Type B pancreatic cell (in vitro differentiated cells): ENCODE results near the gene RELT. TPM values are rescaled to one million over a fixed set of nuclear protein-coding genes. Genes with fewer than 3 reads are reported as not detected.

Experiments
- DNase-seq: peaks from one replicate; pipeline ENCODE4 v3.0.0; 2021; ENCODE audit warnings: mixed read lengths; ENCODE audit not compliant: unreplicated experiment; ENCODE audit errors: extremely low spot score
- H3K27ac Mint-ChIP-seq: 2 replicates; pipeline ENCODE4 v1.8.0; 2021; ENCODE audit warnings: mild to moderate bottlenecking, mixed read lengths
- H3K27me3 Mint-ChIP-seq: 2 replicates; pipeline ENCODE4 v1.8.0; 2021; ENCODE audit warnings: mixed read lengths
- H3K36me3 Mint-ChIP-seq: 2 replicates; pipeline ENCODE4 v1.8.0; 2021; ENCODE audit warnings: mixed read lengths
- H3K4me1 Mint-ChIP-seq: one replicate; pipeline ENCODE4 v1.8.0; 2021; ENCODE audit warnings: mixed read lengths; ENCODE audit not compliant: unreplicated experiment
- H3K4me3 Mint-ChIP-seq: 2 replicates; pipeline ENCODE4 v1.8.0; 2021; ENCODE audit warnings: mild to moderate bottlenecking, mixed read lengths
- H3K9me3 Mint-ChIP-seq: 2 replicates; pipeline ENCODE4 v1.8.0; 2021; ENCODE audit warnings: mixed read lengths
- CTCF ChIP-seq: fragments of 200-600 bp; sonication (generic); conservative IDR thresholded peaks from 2 replicates; pipeline ENCODE4 v1.5.0; 2021; ENCODE audit warnings: antibody characterized with exemption, mild to moderate bottlenecking
- total RNA-seq: library from RNA; stranded (reverse); gene quantifications from 2 replicates; pipeline ENCODE4 v1.2.1, GENCODE V29; 2021; ENCODE audit warnings: low replicate concordance

Gene RELT
- total RNA-seq, 1 donor from 2014 or later, result 8.5 TPM

- H3K4me3 Mint-ChIP-seq, result no peak overlapping the region
- no peak for DNase-seq
- peak; percentile 99 for TF ChIP-seq CTCF
- peaks cover 5% of the 10 kb centered on the region for H3K36me3 Mint-ChIP-seq
- H3K27me3 Mint-ChIP-seq, result no peaks in the 10 kb centered on the region
- no peaks in the 10 kb centered on the region for H3K9me3 Mint-ChIP-seq
- peaks cover 27% of the 10 kb centered on the region for H3K4me1 Mint-ChIP-seq
- H3K27ac Mint-ChIP-seq, result peak overlapping the region; percentile 38
Measured at GRCh38 chr11:73350908-73351636, 25.1 kb upstream of the RELT start.

DNA sequence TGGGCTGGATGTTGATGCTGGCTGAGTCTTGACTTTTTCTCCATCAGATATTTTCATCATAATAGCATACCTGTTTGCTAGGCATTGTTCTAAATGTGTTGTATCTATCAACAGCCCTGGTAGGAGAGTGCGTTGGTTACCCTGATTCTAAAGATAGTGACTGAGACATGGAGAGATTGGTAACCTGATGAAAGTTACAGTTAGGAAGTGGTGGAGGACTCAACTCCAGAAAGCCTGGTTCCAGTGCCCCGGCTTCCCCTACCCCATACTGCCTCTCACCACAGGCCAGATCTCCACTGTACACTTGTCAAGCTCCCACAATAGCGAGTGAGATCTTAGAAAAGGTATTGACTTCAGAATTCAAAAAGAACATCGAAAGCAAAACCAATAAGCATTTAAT lies 22.8 kb upstream of the RELT start:
- peaks cover 10% of the 10 kb centered on the region for H3K4me1 Mint-ChIP-seq
- no peak for DNase-seq
- H3K27ac Mint-ChIP-seq, result no peak overlapping the region
- no peaks in the 10 kb centered on the region for H3K27me3 Mint-ChIP-seq
- H3K36me3 Mint-ChIP-seq, result peaks cover 5% of the 10 kb centered on the region
- no peaks in the 10 kb centered on the region for H3K9me3 Mint-ChIP-seq
- no peak overlapping the region for H3K4me3 Mint-ChIP-seq
- TF ChIP-seq CTCF, result no peak

- H3K27me3 Mint-ChIP-seq, result no peaks in the 10 kb centered on the region
- H3K27ac Mint-ChIP-seq, result peak overlapping the region; percentile 21
- H3K4me3 Mint-ChIP-seq, result no peak overlapping the region
- no peaks in the 10 kb centered on the region for H3K9me3 Mint-ChIP-seq
- DNase-seq, result no peak
- peaks cover 5% of the 10 kb centered on the region for H3K36me3 Mint-ChIP-seq
- peaks cover 10% of the 10 kb centered on the region for H3K4me1 Mint-ChIP-seq
- no peak for TF ChIP-seq CTCF
Measured at GRCh38 chr11:73355109-73355508, 21.1 kb upstream of the RELT start.

DNA sequence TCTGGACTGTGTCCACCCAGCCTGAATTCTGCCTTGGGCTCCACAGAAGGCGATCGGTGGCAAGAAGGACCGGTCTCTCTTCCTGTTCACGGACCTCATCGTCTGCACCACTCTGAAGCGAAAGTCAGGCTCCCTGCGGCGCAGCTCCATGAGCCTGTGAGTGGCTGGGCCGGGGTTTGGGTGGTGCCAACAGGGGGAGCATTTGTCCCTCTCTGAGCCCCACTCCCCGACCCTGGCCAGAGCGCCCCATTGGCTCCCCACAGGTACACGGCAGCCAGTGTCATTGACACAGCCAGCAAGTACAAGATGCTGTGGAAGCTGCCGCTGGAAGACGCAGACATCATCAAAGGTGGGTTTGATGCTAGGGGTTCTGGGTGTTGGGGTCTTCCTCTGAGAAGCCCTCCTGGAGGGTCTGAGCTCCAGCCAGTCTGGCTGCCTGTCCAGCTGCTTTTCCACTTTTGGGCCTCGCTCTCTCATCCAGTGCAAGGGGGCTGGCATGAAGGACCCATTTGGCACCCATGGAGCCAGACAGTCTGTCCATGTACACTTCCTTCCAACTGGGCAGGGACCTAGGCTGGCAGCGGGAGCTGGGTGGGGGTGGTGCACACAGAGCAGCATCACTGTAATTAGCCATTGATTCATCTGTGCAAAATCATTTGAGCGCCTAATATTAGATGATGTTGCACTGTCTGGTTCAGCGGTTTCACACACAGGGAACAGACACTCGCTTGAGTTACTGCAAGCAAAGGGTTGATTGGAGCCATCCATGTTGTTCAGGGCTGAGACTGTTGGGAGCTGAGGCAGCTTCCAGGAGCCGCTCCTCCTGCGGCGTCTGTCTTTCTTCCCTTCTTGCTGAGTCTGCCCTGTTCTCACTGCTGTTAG lies 19.0 kb upstream of the RELT start:
- Mint-ChIP-seq H3K4me1 (no peaks in the 10 kb centered on the region), H3K9me3 (no peaks in the 10 kb centered on the region), H3K36me3 (peaks cover 10% of the 10 kb centered on the region), H3K4me3 (no peak overlapping the region), H3K27ac (no peak overlapping the region), H3K27me3 (no peaks in the 10 kb centered on the region)
- TF ChIP-seq CTCF, result no peak
- DNase-seq, result no peak

- DNase-seq, result no peak
- Mint-ChIP-seq H3K4me3 (no peak overlapping the region), H3K27ac (no peak overlapping the region), H3K4me1 (no peaks in the 10 kb centered on the region), H3K36me3 (peaks cover 10% of the 10 kb centered on the region), H3K9me3 (no peaks in the 10 kb centered on the region), H3K27me3 (no peaks in the 10 kb centered on the region)
- TF ChIP-seq CTCF, result no peak
Measured at GRCh38 chr11:73358071-73358470, 18.1 kb upstream of the RELT start.
